Caco-2 (cell line): ENCODE results near the gene CACNG6. TPM values are rescaled to one million over a fixed set of nuclear protein-coding genes. Genes with fewer than 3 reads are reported as not detected.
"Not testable (repeated sequence)": the region's sequence is repeated elsewhere in the genome, so short reads cannot be mapped to it uniquely, and the experiment has no call there.

Experiments used
- BruUV-seq: library from RNA; stranded (reverse); fragments of 400-500 nt; replicated peaks from 2 replicates; lab custom pipeline; 2021; lab: Mats Ljungman, UMichigan
- CTCF ChIA-PET: fragments of 300-600 bp; sonication (Branson Sonifier 250); formaldehyde crosslinking; loops from one replicate; lab custom pipeline; 2022; ENCODE audit warnings: antibody characterized with exemption; lab: Charles Lee
- POLR2A ChIA-PET: fragments of 300-600 bp; sonication (Branson Sonifier 250); formaldehyde crosslinking; loops from one replicate; lab custom pipeline; 2022; ENCODE audit warnings: antibody characterized with exemption; lab: Charles Lee
- DNase-seq, 2 experiments: peaks; one replicate each; pipeline versions ENCODE4 v3.0.0 to v3.0.0-alpha.2; 2020 to 2022
- H3K27me3 ChIP-seq: replicated peaks from 2 replicates; pipeline ENCODE4 v1.6.0; 2011; ENCODE audit warnings: low read length; ENCODE audit not compliant: control insufficient read depth, insufficient read depth
- H3K36me3 ChIP-seq: 2 replicates; pipeline ENCODE4 v1.5.1; 2011; ENCODE audit warnings: low read length; ENCODE audit not compliant: control insufficient read depth, insufficient read depth
- H3K4me1 ChIP-seq: fragments of 250-450 bp; sonication (Bioruptor Pico); 2 replicates; pipeline ENCODE4 v1.5.1; 2020; ENCODE audit warnings: mild to moderate bottlenecking
- H3K4me3 ChIP-seq: 2 replicates; pipeline ENCODE4 v1.5.1; 2011; ENCODE audit warnings: low read depth, mild to moderate bottlenecking, control low read depth, low read length
- H3K9me3 ChIP-seq: fragments of 250-450 bp; sonication (Bioruptor Pico); 2 replicates; pipeline ENCODE4 v1.5.1; 2020; ENCODE audit warnings: mild to moderate bottlenecking, moderate library complexity
- H3K27ac Mint-ChIP-seq: one replicate; pipeline ENCODE4 v1.8.0; 2022; ENCODE audit warnings: mixed read lengths; ENCODE audit not compliant: unreplicated experiment
- H3K27me3 Mint-ChIP-seq: one replicate; pipeline ENCODE4 v1.8.0; 2022; ENCODE audit warnings: mixed read lengths; ENCODE audit not compliant: insufficient read depth, unreplicated experiment
- H3K36me3 Mint-ChIP-seq: one replicate; pipeline ENCODE4 v1.8.0; 2022; ENCODE audit warnings: mild to moderate bottlenecking, mixed read lengths; ENCODE audit not compliant: insufficient read depth, unreplicated experiment
- H3K4me1 Mint-ChIP-seq: one replicate; pipeline ENCODE4 v1.8.0; 2022; ENCODE audit warnings: low read depth, mixed read lengths; ENCODE audit not compliant: unreplicated experiment
- H3K4me3 Mint-ChIP-seq: one replicate; pipeline ENCODE4 v1.8.0; 2022; ENCODE audit warnings: mild to moderate bottlenecking, moderate library complexity, mixed read lengths; ENCODE audit not compliant: unreplicated experiment
- H3K9me3 Mint-ChIP-seq: one replicate; pipeline ENCODE4 v1.8.0; 2022; ENCODE audit warnings: mixed read lengths; ENCODE audit not compliant: unreplicated experiment
- CTCF ChIP-seq, 2 experiments: fragments of 200-600 bp in 1 of 2; IDR thresholded peaks; 1 replicate in 1 of 2; 2 replicates in 1 of 2; pipeline versions ENCODE4 v1.5.1 to v1.8.0; 2011 to 2022; ENCODE audit warnings: antibody characterized with exemption in 1 of 2, control low read depth in 1 of 2, inconsistent platforms in 1 of 2, low read depth in 1 of 2, low read length in 1 of 2, mild to moderate bottlenecking in 1 of 2, moderate library complexity in 1 of 2; ENCODE audit not compliant: insufficient read depth in 1 of 2, severe bottlenecking in 1 of 2, unreplicated experiment in 1 of 2
- intact Hi-C: fragments of 100-400 bp; cut with micrococcal nuclease; formaldehyde crosslinking; loops from one replicate; pipeline ENCODE4 v1.10.0; 2022; ENCODE audit not compliant: unreplicated experiment
- total RNA-seq: library from RNA; stranded (reverse); gene quantifications from 2 replicates; pipeline ENCODE4 v1.2.3, GENCODE V29; 2022

The CACNG6 gene
- total RNA-seq, 1 experiment from 2014 or later, result 1.4 TPM

- peak in 1 of 2 experiments; percentile 33 for DNase-seq
- TF ChIP-seq CTCF (IDR thresholded peaks at IDR 0.05; ENCODE audit: insufficient read depth in 1 of 2, low read depth in 1 of 2, low read length in 1 of 2, severe bottlenecking in 1 of 2, unreplicated experiment in 1 of 2), result peak in 1 of 2 experiments; percentile 75
- Mint-ChIP-seq H3K27me3 (no peaks in the 10 kb centered on the region), H3K9me3 (no peaks in the 10 kb centered on the region), H3K4me3 (no peak overlapping the region), H3K36me3 (no peaks in the 10 kb centered on the region), H3K4me1 (peaks cover 16% of the 10 kb centered on the region), H3K27ac (no peak overlapping the region)
- POLR2A ChIA-PET, result no interaction called here
- no TSS peak for BruUV-seq
- CTCF ChIA-PET, result interaction anchor here (0.5 to 1.0 kb wide), 8 partner anchors 11 to 432 kb away, joined by 3 to 6 read pairs (median 3); partner anchors contain the start of gene PRKCG
- Histone ChIP-seq H3K4me3 (no peak overlapping the region), H3K36me3 (no peaks in the 10 kb centered on the region), H3K4me1 (no peaks in the 10 kb centered on the region), H3K9me3 (no peaks in the 10 kb centered on the region), H3K27me3 (no peaks in the 10 kb centered on the region)
- intact Hi-C loops, result loop anchor here (1.0 kb wide), 1 partner anchor 189 kb away; no protein-coding TSS in a partner anchor
Measured at GRCh38 chr19:54030895-54031586, 39.6 kb downstream of the CACNG6 start.

DNA sequence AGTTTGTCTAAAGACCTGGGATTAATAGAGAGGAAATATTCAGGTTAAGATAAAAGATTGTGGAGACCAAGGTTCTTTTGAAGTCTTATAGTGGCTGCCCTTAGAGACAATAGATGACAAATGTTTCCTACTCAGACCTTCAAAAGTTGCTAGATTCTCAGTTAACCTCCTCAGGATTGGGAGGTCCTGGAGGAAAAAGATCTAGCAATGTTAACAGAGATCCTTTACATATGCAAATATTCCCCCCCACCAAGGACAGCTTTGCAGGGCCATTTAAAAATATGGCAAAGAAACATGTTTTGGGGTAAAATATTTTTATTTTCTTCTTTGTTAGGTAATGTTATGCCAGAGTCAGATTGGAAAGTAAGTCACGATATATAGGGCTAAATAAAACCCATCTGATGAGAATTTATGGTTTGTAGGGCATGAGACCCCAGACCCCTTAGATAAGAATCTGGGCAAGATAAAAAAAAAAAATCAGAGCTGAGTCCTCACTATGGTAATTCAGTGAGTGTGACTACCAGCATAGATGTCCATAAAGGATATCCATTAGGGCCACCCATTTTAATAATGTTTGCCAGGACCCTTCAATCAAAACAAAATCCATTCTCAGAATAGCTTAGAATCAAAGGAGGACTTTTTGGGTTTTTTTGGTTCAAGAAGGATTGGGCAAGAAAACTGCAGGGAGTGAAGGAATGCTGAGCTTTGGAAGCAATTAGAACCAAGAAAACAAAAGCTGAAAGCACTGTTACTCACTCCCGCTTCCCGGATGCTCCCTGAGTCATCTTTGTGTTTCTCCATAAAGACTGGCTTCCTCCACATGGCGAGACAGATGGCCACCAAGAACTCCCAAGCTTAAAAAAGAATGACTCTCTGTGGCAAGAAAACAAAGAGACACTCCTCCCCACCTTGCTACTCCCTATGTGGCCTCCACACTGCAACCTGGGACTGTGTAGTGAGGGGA, 44.1 kb downstream of the CACNG6 start:
- Histone ChIP-seq H3K4me1 (no peaks in the 10 kb centered on the region), H3K4me3 (no peak overlapping the region), H3K36me3 (no peaks in the 10 kb centered on the region), H3K9me3 (0 out of 2 replicates have a peak, but pooled peaks cover 4% of the 10 kb centered on the region), H3K27me3 (no peaks in the 10 kb centered on the region)
- Mint-ChIP-seq H3K27ac (no peak overlapping the region), H3K9me3 (no peaks in the 10 kb centered on the region), H3K4me1 (peaks cover 10% of the 10 kb centered on the region), H3K27me3 (no peaks in the 10 kb centered on the region), H3K4me3 (no peak overlapping the region), H3K36me3 (no peaks in the 10 kb centered on the region)
- intact Hi-C loops, result no loop called here
- no peak for TF ChIP-seq CTCF (IDR thresholded peaks at IDR 0.05; ENCODE audit: insufficient read depth in 1 of 2, low read depth in 1 of 2, low read length in 1 of 2, severe bottlenecking in 1 of 2, unreplicated experiment in 1 of 2)
- ChIA-PET POLR2A (no interaction called here), CTCF (no interaction called here)
- no TSS peak for BruUV-seq
- no peak for DNase-seq

- H3K9me3 ChIP-seq, intact Hi-C loops, H3K36me3 Mint-ChIP-seq, H3K4me1 Mint-ChIP-seq, H3K4me3 ChIP-seq, H3K27me3 Mint-ChIP-seq, H3K27ac Mint-ChIP-seq, BruUV-seq, POLR2A ChIA-PET, H3K27me3 ChIP-seq, H3K4me3 Mint-ChIP-seq, DNase-seq, H3K9me3 Mint-ChIP-seq, H3K4me1 ChIP-seq, H3K36me3 ChIP-seq: not testable (repeated sequence)
- CTCF ChIA-PET, result interaction anchor here (0.7 kb wide), 1 partner anchor 836 kb away, joined by 3 read pairs; no protein-coding TSS in a partner anchor
Measured at GRCh38 chr19:54036542-54036941, 45.1 kb downstream of the CACNG6 start.
